CD4-positive, CD25-positive, alpha-beta regulatory T cell (primary cell): Measurements from ENCODE around the gene KCNJ16. TPM values are rescaled to one million over a fixed set of nuclear protein-coding genes. Genes with fewer than 3 reads are reported as not detected.

Experiments
- ATAC-seq, 2 donors: fragments of 150-1000 bp; cut with Tn5 transposase; one replicate each; pipeline ENCODE4 v1.10.0; 2021; ENCODE audit warnings: low read depth in 2 of 2, moderate number of reproducible peaks in 2 of 2, moderate library complexity in 1 of 2
- DNase-seq, 3 donors: peaks; one replicate each; pipeline versions ENCODE4 v3.0.0 to v3.0.0-alpha.2; 2012 to 2022; ENCODE audit warnings: mixed read lengths in 1 of 3
- H3K27ac ChIP-seq: one replicate; pipeline ENCODE4 v1.7.0; 2013; ENCODE audit warnings: mild to moderate bottlenecking, low read length; ENCODE audit not compliant: insufficient read depth, poor library complexity, severe bottlenecking
- H3K27me3 ChIP-seq: one replicate; pipeline ENCODE4 v1.7.0; 2013; ENCODE audit warnings: low read length; ENCODE audit not compliant: control insufficient read depth, insufficient read depth
- H3K36me3 ChIP-seq: one replicate; pipeline ENCODE4 v1.7.0; 2013; ENCODE audit warnings: mild to moderate bottlenecking, low read length, moderate library complexity; ENCODE audit not compliant: control insufficient read depth, insufficient read depth
- H3K4me1 ChIP-seq: 2 replicates; pipeline ENCODE4 v1.7.0; 2013; ENCODE audit warnings: mild to moderate bottlenecking, low read length; ENCODE audit not compliant: insufficient read depth, control insufficient read depth, poor library complexity, severe bottlenecking
- H3K4me3 ChIP-seq: one replicate; pipeline ENCODE4 v1.7.0; 2013; ENCODE audit warnings: low read depth, mild to moderate bottlenecking, low read length, moderate library complexity
- H3K9me3 ChIP-seq, 2 experiments: 1 replicate in 1 of 2; 2 replicates in 1 of 2; pipeline ENCODE4 v1.7.0; 2013; ENCODE audit warnings: low read length in 2 of 2, mild to moderate bottlenecking in 1 of 2, moderate library complexity in 1 of 2; ENCODE audit not compliant: control insufficient read depth in 2 of 2
- H3K27ac Mint-ChIP-seq, 3 donors: one replicate each; pipeline ENCODE4 v1.8.0; 2020 to 2022; ENCODE audit warnings: mild to moderate bottlenecking in 3 of 3, mixed read lengths in 3 of 3, moderate library complexity in 2 of 3
- H3K27me3 Mint-ChIP-seq: one replicate; pipeline ENCODE4 v1.8.0; 2022; ENCODE audit warnings: mild to moderate bottlenecking, mixed read lengths
- H3K36me3 Mint-ChIP-seq: one replicate; pipeline ENCODE4 v1.8.0; 2020; ENCODE audit warnings: mixed read lengths
- H3K4me1 Mint-ChIP-seq, 4 donors: one replicate each; pipeline ENCODE4 v1.8.0; 2020 to 2022; ENCODE audit warnings: mixed read lengths in 4 of 4, mild to moderate bottlenecking in 1 of 4
- H3K4me3 Mint-ChIP-seq, 4 donors: one replicate each; pipeline ENCODE4 v1.8.0; 2020 to 2022; ENCODE audit warnings: mild to moderate bottlenecking in 4 of 4, mixed read lengths in 4 of 4, moderate library complexity in 3 of 4
- H3K9me3 Mint-ChIP-seq, 7 donors: one replicate each; pipeline ENCODE4 v1.8.0; 2020 to 2022; ENCODE audit warnings: mixed read lengths in 7 of 7, mild to moderate bottlenecking in 3 of 7, moderate library complexity in 2 of 7
- polyA plus RNA-seq, 4 donors: library from polyadenylated mRNA; unstranded; fragments of 300-500 nt; fragmentation: Illumina TruSeq; gene quantifications; one replicate each; pipeline ENCODE4 v1.2.3, GENCODE V29; 2021
- total RNA-seq: library from RNA; stranded (reverse); gene quantifications from one replicate; pipeline ENCODE4 v1.2.3, GENCODE V29; 2022

Gene KCNJ16
- total RNA-seq (not detected), polyA plus RNA-seq (not detected)

DNA sequence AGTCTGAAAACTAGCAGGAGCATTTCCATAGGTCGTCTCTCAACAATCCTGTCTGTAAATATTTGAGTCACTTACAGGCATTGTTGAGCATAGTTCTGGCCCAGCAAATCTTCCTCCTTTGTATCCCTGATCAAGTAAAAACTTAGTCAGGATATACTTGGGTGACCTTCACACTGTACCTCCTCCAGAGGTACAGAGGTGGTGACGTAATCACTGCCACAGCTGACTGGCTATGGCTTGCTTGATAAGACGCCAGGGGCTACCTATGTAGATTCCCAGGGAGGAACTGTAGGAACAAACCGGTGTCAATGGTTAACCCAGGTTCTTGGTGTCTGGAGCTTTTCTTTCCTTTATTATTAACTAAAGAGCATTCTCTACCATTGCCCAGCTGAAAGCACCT, at the start of gene KCNJ16:
Gene KCNJ16 (plus strand): TSS at position 270 of the 400 bp plus-strand sequence. CDS start 56,863 bp downstream, outside the sequence.
- Mint-ChIP-seq H3K4me3 (no peak within 1 kb of the TSS), H3K27ac (no peak within 1 kb of the TSS), H3K9me3 (peaks cover 0 to 2% (median 0%) of the 10 kb centered on the region in 7 donors), H3K27me3 (no peaks in the 10 kb centered on the region), H3K4me1 (no peaks in the 10 kb centered on the region), H3K36me3 (no peaks in the 10 kb centered on the region)
- no peak within 1 kb of the TSS for H3K27ac ChIP-seq
- H3K36me3 ChIP-seq: no peaks in the 10 kb centered on the region
- no peaks in the 10 kb centered on the region for H3K4me1 ChIP-seq
- ATAC-seq (no peak), DNase-seq (no peak)
- no peak within 1 kb of the TSS for H3K4me3 ChIP-seq
- no peaks in the 10 kb centered on the region for H3K27me3 ChIP-seq
- H3K9me3 ChIP-seq: no peaks in the 10 kb centered on the region

DNA sequence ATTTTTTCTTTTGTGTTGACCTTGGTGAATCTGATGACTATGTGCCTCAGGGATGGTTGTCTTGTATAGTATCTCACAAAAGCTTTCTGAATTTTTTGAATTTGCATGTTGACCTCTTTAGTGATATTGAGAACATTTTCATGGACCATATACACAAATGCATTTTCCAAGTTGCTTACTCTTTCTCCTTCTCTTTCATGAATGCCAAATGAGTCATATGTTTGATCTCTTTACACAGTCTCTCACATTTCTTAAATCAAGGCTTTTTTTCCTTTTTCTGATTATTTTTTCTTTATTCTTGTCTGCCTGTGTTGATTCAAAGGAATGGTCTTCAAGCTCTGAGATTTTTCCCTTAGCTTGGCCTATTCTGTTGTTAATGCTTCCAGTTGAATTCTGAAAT, 46.6 kb upstream of the KCNJ16 start:
- no peak overlapping the region for H3K4me3 ChIP-seq
- no peak for ATAC-seq
- H3K36me3 Mint-ChIP-seq: no peaks in the 10 kb centered on the region
- peaks cover 0 to 4% (median 0%) of the 10 kb centered on the region in 7 donors for H3K9me3 Mint-ChIP-seq
- H3K9me3 ChIP-seq: no peaks in the 10 kb centered on the region
- no peaks in the 10 kb centered on the region for H3K4me1 ChIP-seq
- H3K36me3 ChIP-seq: no peaks in the 10 kb centered on the region
- H3K27me3 Mint-ChIP-seq: no peaks in the 10 kb centered on the region
- H3K27ac Mint-ChIP-seq: no peak overlapping the region
- no peak overlapping the region for H3K4me3 Mint-ChIP-seq
- H3K27me3 ChIP-seq: no peaks in the 10 kb centered on the region
- DNase-seq: no peak
- no peaks in the 10 kb centered on the region for H3K4me1 Mint-ChIP-seq
- no peak overlapping the region for H3K27ac ChIP-seq

- Mint-ChIP-seq H3K27me3 (no peaks in the 10 kb centered on the region), H3K4me3 (no peak overlapping the region), H3K27ac (no peak overlapping the region), H3K9me3 (peaks cover 0 to 4% (median 0%) of the 10 kb centered on the region in 7 donors), H3K4me1 (no peaks in the 10 kb centered on the region), H3K36me3 (no peaks in the 10 kb centered on the region)
- H3K4me3 ChIP-seq: no peak overlapping the region
- no peaks in the 10 kb centered on the region for H3K9me3 ChIP-seq
- DNase-seq (no peak), ATAC-seq (no peak)
- H3K27ac ChIP-seq: no peak overlapping the region
- H3K4me1 ChIP-seq: no peaks in the 10 kb centered on the region
- no peaks in the 10 kb centered on the region for H3K36me3 ChIP-seq
- H3K27me3 ChIP-seq: no peaks in the 10 kb centered on the region
Observed at GRCh38 chr17:70028978-70029767, 45.9 kb upstream of the KCNJ16 start.

DNA sequence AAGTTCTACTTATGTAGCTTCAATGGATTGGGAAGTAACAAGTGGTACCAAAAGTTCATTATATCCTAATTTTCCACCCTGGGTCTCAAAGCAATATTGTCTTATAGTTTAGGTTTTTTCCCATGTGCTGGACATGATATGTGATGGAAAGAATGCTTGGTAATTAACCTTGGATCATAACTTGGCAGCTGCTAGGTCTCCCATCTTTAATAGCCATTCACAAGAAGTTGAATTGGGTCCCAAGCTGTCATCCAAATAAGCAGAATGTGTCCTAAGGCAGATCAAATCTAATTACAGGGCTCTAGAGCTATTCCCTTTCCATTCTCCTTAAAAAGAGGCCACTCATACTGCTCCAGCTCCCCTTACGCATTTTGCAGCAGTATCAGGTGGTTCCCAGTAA, 44.7 kb upstream of the KCNJ16 start:
- no peak overlapping the region for H3K27ac Mint-ChIP-seq
- no peak for DNase-seq
- H3K9me3 Mint-ChIP-seq: peaks cover 0 to 4% (median 0%) of the 10 kb centered on the region in 7 donors
- H3K36me3 Mint-ChIP-seq: no peaks in the 10 kb centered on the region
- H3K4me1 Mint-ChIP-seq: no peaks in the 10 kb centered on the region
- no peaks in the 10 kb centered on the region for H3K27me3 Mint-ChIP-seq
- Histone ChIP-seq H3K4me1 (no peaks in the 10 kb centered on the region), H3K36me3 (no peaks in the 10 kb centered on the region), H3K9me3 (no peaks in the 10 kb centered on the region), H3K27ac (no peak overlapping the region), H3K4me3 (no peak overlapping the region), H3K27me3 (no peaks in the 10 kb centered on the region)
- H3K4me3 Mint-ChIP-seq: no peak overlapping the region
- no peak for ATAC-seq

DNA sequence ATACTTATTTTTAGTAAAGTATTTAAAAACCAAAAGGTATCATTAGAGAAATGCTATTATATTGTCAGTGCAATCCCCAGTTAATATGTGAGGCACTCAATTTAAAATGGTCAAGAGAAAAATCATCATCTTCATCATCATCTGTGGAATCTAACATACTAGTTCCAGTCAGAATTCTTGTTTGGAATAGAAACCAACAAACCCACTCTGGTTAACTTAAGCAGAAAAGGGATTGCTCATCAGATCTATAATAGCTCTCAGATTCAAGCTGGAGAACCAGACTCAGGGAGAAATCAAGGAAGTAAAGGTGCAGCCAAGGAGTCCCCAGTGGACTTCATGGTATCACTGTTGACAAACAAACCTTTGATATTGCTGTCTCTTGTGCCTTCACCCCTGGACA, 43.7 kb upstream of the KCNJ16 start:
- H3K9me3 Mint-ChIP-seq: peaks cover 0 to 4% (median 0%) of the 10 kb centered on the region in 7 donors
- DNase-seq: no peak
- Histone ChIP-seq H3K27me3 (no peaks in the 10 kb centered on the region), H3K9me3 (no peaks in the 10 kb centered on the region), H3K36me3 (no peaks in the 10 kb centered on the region), H3K4me3 (no peak overlapping the region), H3K4me1 (no peaks in the 10 kb centered on the region), H3K27ac (no peak overlapping the region)
- H3K36me3 Mint-ChIP-seq: no peaks in the 10 kb centered on the region
- no peaks in the 10 kb centered on the region for H3K27me3 Mint-ChIP-seq
- no peak overlapping the region for H3K27ac Mint-ChIP-seq
- ATAC-seq: no peak
- no peaks in the 10 kb centered on the region for H3K4me1 Mint-ChIP-seq
- no peak overlapping the region for H3K4me3 Mint-ChIP-seq

DNA sequence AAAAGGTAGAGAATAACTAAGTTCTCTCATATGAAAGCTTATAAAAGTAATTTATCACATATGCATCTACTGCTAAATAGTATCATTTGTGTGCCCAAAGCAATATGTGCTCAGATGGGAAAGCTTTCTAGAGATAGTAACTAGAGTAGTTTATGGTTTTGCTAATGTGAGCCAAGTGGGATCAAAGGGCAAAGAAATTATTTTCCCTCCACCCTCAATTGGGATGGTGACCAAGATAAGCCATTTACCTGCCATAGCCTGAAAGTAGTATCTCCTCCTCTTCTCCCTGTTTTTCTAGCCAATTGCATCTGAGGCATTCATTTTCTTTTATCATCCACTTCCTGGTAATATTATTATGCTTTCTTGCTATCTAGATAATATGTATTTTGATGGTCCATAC, 41.9 kb upstream of the KCNJ16 start:
- Mint-ChIP-seq H3K27ac (no peak overlapping the region), H3K4me1 (no peaks in the 10 kb centered on the region), H3K9me3 (peaks cover 0 to 4% (median 0%) of the 10 kb centered on the region in 7 donors), H3K27me3 (no peaks in the 10 kb centered on the region), H3K4me3 (no peak overlapping the region), H3K36me3 (no peaks in the 10 kb centered on the region)
- Histone ChIP-seq H3K4me3 (no peak overlapping the region), H3K9me3 (no peaks in the 10 kb centered on the region), H3K27ac (no peak overlapping the region), H3K36me3 (no peaks in the 10 kb centered on the region), H3K4me1 (no peaks in the 10 kb centered on the region), H3K27me3 (no peaks in the 10 kb centered on the region)
- ATAC-seq (no peak), DNase-seq (no peak)

GRCh38 chr17:70034158-70034557, 40.9 kb upstream of the KCNJ16 start:
- Mint-ChIP-seq H3K4me3 (no peak overlapping the region), H3K9me3 (peaks cover 0 to 4% (median 0%) of the 10 kb centered on the region in 7 donors), H3K27ac (no peak overlapping the region), H3K27me3 (no peaks in the 10 kb centered on the region), H3K4me1 (no peaks in the 10 kb centered on the region), H3K36me3 (no peaks in the 10 kb centered on the region)
- Histone ChIP-seq H3K9me3 (no peaks in the 10 kb centered on the region), H3K4me3 (no peak overlapping the region), H3K27ac (no peak overlapping the region), H3K27me3 (no peaks in the 10 kb centered on the region), H3K4me1 (no peaks in the 10 kb centered on the region), H3K36me3 (no peaks in the 10 kb centered on the region)
- ATAC-seq (no peak), DNase-seq (no peak)

DNA sequence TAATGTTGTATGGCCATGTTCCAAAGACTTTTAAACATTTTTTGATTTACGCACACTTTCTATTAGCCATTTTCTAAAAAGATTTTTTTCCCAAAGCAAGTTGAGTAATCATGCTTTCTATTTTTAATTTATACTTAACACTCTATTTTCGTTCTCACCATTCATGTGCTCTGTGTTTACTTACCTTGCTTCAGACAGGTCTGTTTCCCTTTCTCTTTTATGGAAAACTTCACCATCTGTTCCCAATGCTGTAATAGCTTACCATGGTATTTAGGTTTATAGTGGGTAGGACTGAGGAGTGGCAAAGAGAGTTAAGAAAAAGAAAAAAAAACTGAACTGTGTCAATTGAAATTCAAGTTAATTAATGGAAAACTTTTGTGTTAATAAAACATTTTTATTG, 37.5 kb upstream of the KCNJ16 start:
- Mint-ChIP-seq H3K4me1 (no peaks in the 10 kb centered on the region), H3K36me3 (no peaks in the 10 kb centered on the region), H3K9me3 (peaks cover 0 to 4% (median 0%) of the 10 kb centered on the region in 7 donors), H3K4me3 (no peak overlapping the region), H3K27me3 (no peaks in the 10 kb centered on the region), H3K27ac (no peak overlapping the region)
- H3K27me3 ChIP-seq: no peaks in the 10 kb centered on the region
- no peaks in the 10 kb centered on the region for H3K4me1 ChIP-seq
- DNase-seq (no peak), ATAC-seq (no peak)
- no peaks in the 10 kb centered on the region for H3K36me3 ChIP-seq
- H3K27ac ChIP-seq: no peak overlapping the region
- no peak overlapping the region for H3K4me3 ChIP-seq
- no peaks in the 10 kb centered on the region for H3K9me3 ChIP-seq
